IMR-90 (cell line): ENCODE results near the gene PUDP. TPM values are rescaled to one million over a fixed set of nuclear protein-coding genes. Genes with fewer than 3 reads are reported as not detected.

Source experiments
- ATAC-seq: fragments of 200-7000 bp; cut with Tn5 transposase; 2 replicates; pipeline ENCODE4 v1.9.1; 2020; ENCODE audit warnings: low read depth, mild to moderate bottlenecking, moderate library complexity
- BruUV-seq: library from RNA; stranded (reverse); fragments of 400-500 nt; replicated peaks from 2 replicates; lab custom pipeline; 2021; lab: Mats Ljungman, UMichigan
- CTCF ChIA-PET: fragments of 300-600 bp; formaldehyde crosslinking; extraction: SDS; loops from one replicate; lab custom pipeline; 2021; ENCODE audit warnings: antibody characterized with exemption; lab: Yijun Ruan, JAX
- POLR2A ChIA-PET: fragments of 300-600 bp; sonication (Branson Sonifier 250); formaldehyde crosslinking; loops from one replicate; lab custom pipeline; 2022; ENCODE audit warnings: antibody characterized with exemption; ENCODE audit not compliant: unreplicated experiment; lab: Charles Lee
- DNase-seq: peaks from one replicate; pipeline ENCODE4 v3.0.0; 2013
- H2AFZ ChIP-seq: replicated peaks from 2 replicates; pipeline ENCODE3; 2013; ENCODE audit warnings: low read length, mild to moderate bottlenecking; ENCODE audit not compliant: poor library complexity
- H2AK5ac ChIP-seq: 2 replicates; pipeline ENCODE4 v1.6.1; 2013; ENCODE audit warnings: low read depth, low read length, inconsistent platforms
- H2AK9ac ChIP-seq: replicated peaks from 2 replicates; pipeline ENCODE3; 2013; ENCODE audit warnings: mild to moderate bottlenecking, low read depth, low read length, moderate library complexity; ENCODE audit not compliant: poor library complexity
- H2BK120ac ChIP-seq: 2 replicates; pipeline ENCODE4 v1.6.1; 2013; ENCODE audit warnings: low read depth, low read length, inconsistent platforms
- H2BK15ac ChIP-seq: 3 replicates; pipeline ENCODE4 v1.6.1; 2013; ENCODE audit warnings: low read depth, low read length, inconsistent platforms
- H2BK20ac ChIP-seq: 2 replicates; pipeline ENCODE4 v1.6.1; 2013; ENCODE audit warnings: low read depth, mild to moderate bottlenecking, inconsistent platforms, low read length, moderate library complexity
- H2BK5ac ChIP-seq: 2 replicates; pipeline ENCODE4 v1.6.1; 2013; ENCODE audit warnings: mild to moderate bottlenecking, low read depth, low read length, inconsistent platforms; ENCODE audit not compliant: poor library complexity, severe bottlenecking
- H3K14ac ChIP-seq: replicated peaks from 2 replicates; pipeline ENCODE4 v1.6.1; 2013; ENCODE audit warnings: low read depth, low read length, inconsistent platforms
- H3K18ac ChIP-seq: 2 replicates; pipeline ENCODE4 v1.6.1; 2013; ENCODE audit warnings: low read depth, low read length, control low read depth
- H3K23ac ChIP-seq: 2 replicates; pipeline ENCODE4 v1.6.1; 2013; ENCODE audit warnings: low read depth, low read length, inconsistent platforms
- H3K27ac ChIP-seq: 2 replicates; pipeline ENCODE4 v1.5.1; 2013; ENCODE audit warnings: mild to moderate bottlenecking, control low read depth, low read length; ENCODE audit not compliant: insufficient read depth
- H3K27me3 ChIP-seq: 2 replicates; pipeline ENCODE4 v1.6.1; 2013; ENCODE audit warnings: low read length; ENCODE audit not compliant: control insufficient read depth, insufficient read depth
- H3K36me3 ChIP-seq: 2 replicates; pipeline ENCODE4 v1.6.1; 2013; ENCODE audit warnings: low read length, mixed read lengths; ENCODE audit not compliant: control insufficient read depth, insufficient read depth
- H3K4ac ChIP-seq: 2 replicates; pipeline ENCODE4 v1.6.1; 2013; ENCODE audit warnings: low read depth, low read length, inconsistent platforms
- H3K4me1 ChIP-seq: 2 replicates; pipeline ENCODE4 v1.6.1; 2013; ENCODE audit warnings: low read length, mixed read lengths; ENCODE audit not compliant: control insufficient read depth, insufficient read depth
- H3K4me2 ChIP-seq: 2 replicates; pipeline ENCODE4 v1.6.1; 2013; ENCODE audit warnings: low read depth, mild to moderate bottlenecking, control low read depth, low read length, moderate library complexity
- H3K4me3 ChIP-seq: 2 replicates; pipeline ENCODE4 v1.5.1; 2013; ENCODE audit warnings: low read depth, mild to moderate bottlenecking, control low read depth, low read length, moderate library complexity; ENCODE audit not compliant: insufficient read depth
- H3K56ac ChIP-seq: 2 replicates; pipeline ENCODE4 v1.6.1; 2013; ENCODE audit warnings: low read length, inconsistent platforms; ENCODE audit not compliant: insufficient read depth; ENCODE audit errors: extremely low read depth
- H3K79me1 ChIP-seq, 2 experiments: 2 replicates each; pipeline ENCODE4 v1.6.1; 2013; ENCODE audit warnings: low read length in 2 of 2, inconsistent platforms in 1 of 2, low read depth in 1 of 2
- H3K9ac ChIP-seq: 2 replicates; pipeline ENCODE4 v1.6.1; 2013; ENCODE audit warnings: low read depth, low read length, control low read depth
- H3K9me1 ChIP-seq: 2 replicates; pipeline ENCODE4 v1.6.1; 2013; ENCODE audit warnings: low read length, inconsistent platforms; ENCODE audit not compliant: insufficient read depth
- H3K9me3 ChIP-seq: 2 replicates; pipeline ENCODE4 v1.6.1; 2013; ENCODE audit warnings: low read length; ENCODE audit not compliant: control insufficient read depth, insufficient read depth
- H4K20me1 ChIP-seq: 2 replicates; pipeline ENCODE4 v1.6.1; 2013; ENCODE audit warnings: low read length, inconsistent platforms; ENCODE audit not compliant: insufficient read depth
- H4K5ac ChIP-seq: 2 replicates; pipeline ENCODE4 v1.6.1; 2013; ENCODE audit warnings: mild to moderate bottlenecking, low read depth, low read length, control low read depth
- H4K8ac ChIP-seq, 2 experiments: 2 replicates each; pipeline ENCODE4 v1.6.1; 2013; ENCODE audit warnings: low read depth in 2 of 2, low read length in 2 of 2, control low read depth in 1 of 2, inconsistent platforms in 1 of 2
- H4K91ac ChIP-seq: 2 replicates; pipeline ENCODE4 v1.6.1; 2013; ENCODE audit warnings: low read depth, low read length, inconsistent platforms; ENCODE audit not compliant: insufficient read depth
- BHLHE40 ChIP-seq: fragments of 150-350 bp; IDR thresholded peaks from 2 replicates; pipeline ENCODE4 v1.6.1; 2016; ENCODE audit warnings: mild to moderate bottlenecking, low read depth, low read length
- CEBPB ChIP-seq: IDR thresholded peaks from 2 replicates; pipeline ENCODE4 v1.6.1; 2012; ENCODE audit warnings: low read depth, low read length, improper control_type of control experiment
- CHD1 ChIP-seq: IDR thresholded peaks from 2 replicates; pipeline ENCODE4 v1.6.1; 2012; ENCODE audit warnings: low read depth, low read length, improper control_type of control experiment
- MAFK ChIP-seq: IDR thresholded peaks from 2 replicates; pipeline ENCODE4 v1.6.1; 2012; ENCODE audit warnings: low read depth, low read length, improper control_type of control experiment
- MAZ ChIP-seq: IDR thresholded peaks from 2 replicates; pipeline ENCODE4 v1.6.1; 2012; ENCODE audit warnings: low read depth, mild to moderate bottlenecking, low read length, improper control_type of control experiment, moderate library complexity, borderline replicate concordance
- MXI1 ChIP-seq: IDR thresholded peaks from 2 replicates; pipeline ENCODE4 v1.6.1; 2012; ENCODE audit warnings: low read depth, mild to moderate bottlenecking, low read length, moderate library complexity, borderline replicate concordance
- NFE2L2 ChIP-seq: fragments of 150-350 bp; IDR thresholded peaks from 2 replicates; pipeline ENCODE4 v1.6.1; 2016; ENCODE audit warnings: low read depth, mild to moderate bottlenecking, low read length
- POLR2A ChIP-seq: IDR thresholded peaks from 2 replicates; pipeline ENCODE4 v1.6.1; 2012; ENCODE audit warnings: mild to moderate bottlenecking, low read depth, low read length
- RAD21 ChIP-seq: IDR thresholded peaks from 2 replicates; pipeline ENCODE4 v1.6.1; 2012; ENCODE audit warnings: low read length, improper control_type of control experiment
- RCOR1 ChIP-seq: IDR thresholded peaks from 2 replicates; pipeline ENCODE4 v1.6.1; 2012; ENCODE audit warnings: mild to moderate bottlenecking, low read length, improper control_type of control experiment; ENCODE audit not compliant: insufficient replicate concordance
- RFX5 ChIP-seq: IDR thresholded peaks from 2 replicates; pipeline ENCODE4 v1.8.0; 2012; ENCODE audit warnings: low read depth, mild to moderate bottlenecking, low read length, moderate library complexity
- SMC3 ChIP-seq: fragments of 150-350 bp; IDR thresholded peaks from 2 replicates; pipeline ENCODE4 v1.6.1; 2016; ENCODE audit warnings: low read depth, mild to moderate bottlenecking, antibody characterized with exemption, low read length, moderate library complexity
- WGBS, 2 experiments: methylation state at CpG; one replicate each; pipeline versions ENCODE4 v1.1.5 to v1.1.7; 2013; ENCODE audit warnings: missing lambda C conversion rate in 2 of 2; ENCODE audit not compliant: insufficient read length in 1 of 2; ENCODE audit errors: extremely low coverage in 2 of 2; 5-methylcytosine and 5-hydroxymethylcytosine counted together
- dilution Hi-C: fragments of 300-500 bp; cut with HindIII; formaldehyde crosslinking; loops from one replicate; pipeline ENCODE4 v1.14.3; 2018; ENCODE audit warnings: low sequenced_read_pairs; ENCODE audit not compliant: unreplicated experiment
- in situ Hi-C: fragments of 300-500 bp; cut with MboI; formaldehyde crosslinking; loops from 3 replicates; pipeline ENCODE4 v1.14.3; 2019; ENCODE audit warnings: low sequenced_read_pairs, inconsistent platforms, mixed read lengths
- intact Hi-C: fragments of 100-400 bp; cut with micrococcal nuclease; formaldehyde crosslinking; loops from 2 replicates; pipeline ENCODE4 v1.10.0; 2022
- polyA plus RNA-seq, 3 experiments: library from polyadenylated mRNA; depleted of rRNA; stranded (reverse); fragments of >200 nt; gene quantifications; 2 replicates each; pipeline ENCODE4 v1.2.3, GENCODE V29; 2012; ENCODE audit warnings: low replicate concordance in 1 of 3
- total RNA-seq: library from RNA; depleted of rRNA; stranded (reverse); fragments of >200 nt; gene quantifications from 2 replicates; pipeline ENCODE4 v1.2.3, GENCODE V29; 2012
- TF ChIP-seq, protein P1 (sequence below): fragments of 150-350 bp; IDR thresholded peaks from 2 replicates; pipeline ENCODE4 v1.6.1; 2016; ENCODE audit warnings: low read depth, mild to moderate bottlenecking, low read length, moderate library complexity, borderline replicate concordance
- TF ChIP-seq, protein P2 (sequence below): conservative IDR thresholded peaks from 2 replicates; pipeline ENCODE4 v1.5.1; 2012; ENCODE audit warnings: mild to moderate bottlenecking, low read depth, low read length, improper control_type of control experiment
- TF ChIP-seq, protein P3 (sequence below): fragments of 150-350 bp; IDR thresholded peaks from 2 replicates; pipeline ENCODE4 v1.6.1; 2017; ENCODE audit warnings: mild to moderate bottlenecking, antibody characterized with exemption, low read length, low read depth

Gene PUDP
- total and polyA plus RNA-seq, 2 of the 4 experiments (the other 2 are of a cell fraction): 22.2 to 28.6 TPM

DNA sequence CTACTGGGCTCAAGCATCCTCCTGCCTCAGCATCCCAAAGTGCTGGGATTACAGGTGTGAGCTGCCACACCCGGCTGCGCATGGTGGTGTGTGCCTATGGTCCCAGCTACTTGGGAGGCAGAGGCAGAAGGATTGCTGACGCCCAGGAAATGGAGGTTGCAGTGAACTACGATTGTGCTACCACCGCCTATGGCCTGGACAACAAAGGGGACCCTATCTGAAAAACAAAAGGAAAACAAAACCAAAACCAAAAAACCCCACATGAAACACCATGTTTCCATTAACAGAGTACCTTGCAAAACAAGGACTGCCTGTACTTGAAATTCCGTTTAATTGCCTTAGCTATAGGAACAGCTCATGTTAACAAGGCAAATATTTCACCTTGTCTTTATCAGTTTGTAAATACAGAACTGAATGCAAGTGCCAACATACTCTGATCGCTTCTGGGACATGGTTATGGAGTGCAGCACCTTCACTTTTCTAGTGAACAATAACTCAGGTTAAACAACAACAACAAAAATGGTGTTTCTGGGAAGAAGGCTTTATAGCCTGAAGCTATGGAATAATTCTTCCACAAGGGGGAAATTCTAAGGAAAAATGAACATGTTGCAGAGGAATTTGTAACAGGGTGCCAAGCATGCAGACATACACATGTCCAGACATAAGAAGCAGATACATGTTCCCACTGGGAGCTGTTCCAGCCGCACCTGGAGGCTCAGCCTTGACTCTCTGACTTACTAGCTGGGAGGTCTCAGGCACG lies 73.6 kb downstream of the PUDP start:
- Histone ChIP-seq H3K4ac (no peak overlapping the region), H4K20me1 (peaks cover 3% of the 10 kb centered on the region), H2BK20ac (no peak overlapping the region), H4K5ac (no peak overlapping the region), H3K18ac (no peak overlapping the region), H3K56ac (no peak overlapping the region), H2BK15ac (no peak overlapping the region), H3K4me1 (no peaks in the 10 kb centered on the region), H4K8ac (no peak overlapping the region), H2AK5ac (no peak overlapping the region), H3K79me1 (peaks cover 0 to 4% of the 10 kb centered on the region in 2 experiments; a peak in 2 of 4 replicates), H2BK5ac (no peak overlapping the region), H3K9me1 (no peaks in the 10 kb centered on the region), H3K9ac (no peak overlapping the region), H3K27ac (no peak overlapping the region), H3K9me3 (no peaks in the 10 kb centered on the region), H3K14ac (no peak overlapping the region), H3K4me3 (no peak overlapping the region), H2AK9ac (no peak overlapping the region), H3K27me3 (no peaks in the 10 kb centered on the region), H3K23ac (no peak overlapping the region), H2BK120ac (no peak overlapping the region), H3K4me2 (no peak overlapping the region), H3K36me3 (peaks cover 8% of the 10 kb centered on the region), H2AFZ (no peak overlapping the region), H4K91ac (no peak overlapping the region)
- ATAC-seq (no peak), DNase-seq (no peak)
- ChIA-PET POLR2A (no interaction called here), CTCF (no interaction called here)
- no TSS peak for BruUV-seq
- WGBS, 2 experiments: 82% methylated on average over 2 of the region's 9 CpGs; no CpG with 5 or more reads in 1 of the 2 experiments
- in situ Hi-C loops (no loop called here), dilution Hi-C loops (no loop called here), intact Hi-C loops (loop anchor here (10.0 kb wide), 1 partner anchor 850 kb away; the partner anchor contains the start of gene PNPLA4)
- TF ChIP-seq, protein P1, sequence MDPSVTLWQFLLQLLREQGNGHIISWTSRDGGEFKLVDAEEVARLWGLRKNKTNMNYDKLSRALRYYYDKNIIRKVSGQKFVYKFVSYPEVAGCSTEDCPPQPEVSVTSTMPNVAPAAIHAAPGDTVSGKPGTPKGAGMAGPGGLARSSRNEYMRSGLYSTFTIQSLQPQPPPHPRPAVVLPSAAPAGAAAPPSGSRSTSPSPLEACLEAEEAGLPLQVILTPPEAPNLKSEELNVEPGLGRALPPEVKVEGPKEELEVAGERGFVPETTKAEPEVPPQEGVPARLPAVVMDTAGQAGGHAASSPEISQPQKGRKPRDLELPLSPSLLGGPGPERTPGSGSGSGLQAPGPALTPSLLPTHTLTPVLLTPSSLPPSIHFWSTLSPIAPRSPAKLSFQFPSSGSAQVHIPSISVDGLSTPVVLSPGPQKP: no peak
- no peak for TF ChIP-seq RCOR1
- no peak for TF ChIP-seq CEBPB
- TF ChIP-seq POLR2A: no peak
- TF ChIP-seq, protein P2, sequence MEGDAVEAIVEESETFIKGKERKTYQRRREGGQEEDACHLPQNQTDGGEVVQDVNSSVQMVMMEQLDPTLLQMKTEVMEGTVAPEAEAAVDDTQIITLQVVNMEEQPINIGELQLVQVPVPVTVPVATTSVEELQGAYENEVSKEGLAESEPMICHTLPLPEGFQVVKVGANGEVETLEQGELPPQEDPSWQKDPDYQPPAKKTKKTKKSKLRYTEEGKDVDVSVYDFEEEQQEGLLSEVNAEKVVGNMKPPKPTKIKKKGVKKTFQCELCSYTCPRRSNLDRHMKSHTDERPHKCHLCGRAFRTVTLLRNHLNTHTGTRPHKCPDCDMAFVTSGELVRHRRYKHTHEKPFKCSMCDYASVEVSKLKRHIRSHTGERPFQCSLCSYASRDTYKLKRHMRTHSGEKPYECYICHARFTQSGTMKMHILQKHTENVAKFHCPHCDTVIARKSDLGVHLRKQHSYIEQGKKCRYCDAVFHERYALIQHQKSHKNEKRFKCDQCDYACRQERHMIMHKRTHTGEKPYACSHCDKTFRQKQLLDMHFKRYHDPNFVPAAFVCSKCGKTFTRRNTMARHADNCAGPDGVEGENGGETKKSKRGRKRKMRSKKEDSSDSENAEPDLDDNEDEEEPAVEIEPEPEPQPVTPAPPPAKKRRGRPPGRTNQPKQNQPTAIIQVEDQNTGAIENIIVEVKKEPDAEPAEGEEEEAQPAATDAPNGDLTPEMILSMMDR: no peak
- no peak for TF ChIP-seq BHLHE40
- no peak for TF ChIP-seq RFX5
- TF ChIP-seq MXI1: no peak
- TF ChIP-seq MAZ: no peak
- no peak for TF ChIP-seq NFE2L2
- no peak for TF ChIP-seq RAD21
- no peak for TF ChIP-seq SMC3
- no peak for TF ChIP-seq CHD1
- TF ChIP-seq, protein P3, sequence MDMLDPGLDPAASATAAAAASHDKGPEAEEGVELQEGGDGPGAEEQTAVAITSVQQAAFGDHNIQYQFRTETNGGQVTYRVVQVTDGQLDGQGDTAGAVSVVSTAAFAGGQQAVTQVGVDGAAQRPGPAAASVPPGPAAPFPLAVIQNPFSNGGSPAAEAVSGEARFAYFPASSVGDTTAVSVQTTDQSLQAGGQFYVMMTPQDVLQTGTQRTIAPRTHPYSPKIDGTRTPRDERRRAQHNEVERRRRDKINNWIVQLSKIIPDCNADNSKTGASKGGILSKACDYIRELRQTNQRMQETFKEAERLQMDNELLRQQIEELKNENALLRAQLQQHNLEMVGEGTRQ: no peak
- no peak for TF ChIP-seq MAFK
